ENCODE measurements around the gene TUBB2B. TPM values are rescaled to one million over a fixed set of nuclear protein-coding genes. Genes with fewer than 3 reads are reported as not detected.

Gene TUBB2B
- total and polyA plus RNA-seq, 10 donors = 0.39 to 2.2 (median 1.0) TPM; not detected in 1

GRCh38 chr6:3266170-3266569, 38.7 kb upstream of the TUBB2B start:
- Histone ChIP-seq H3K36me3 (peaks cover 0 to 74% (median 30%) of the 10 kb centered on the region in 6 donors), H3K4me1 (peaks cover 3 to 34% (median 19%) of the 10 kb centered on the region in 6 donors), H3K9me3 (no peaks in the 10 kb centered on the region), H3K27ac (no peak overlapping the region), H3K4me3 (no peak overlapping the region), H3K27me3 (replicated peaks in 1 of 7) (no peaks in the 10 kb centered on the region)
- DNase-seq = no peak
- TF ChIP-seq POLR2A (IDR thresholded peaks at IDR 0.05) = no peak
- no peak for TF ChIP-seq CTCF (IDR thresholded peaks at IDR 0.05 in 8 of 11, conservative IDR thresholded peaks at IDR 0.05 in 3 of 11)
- no peak for TF ChIP-seq POLR2AphosphoS5 (IDR thresholded peaks at IDR 0.05)
- WGBS, 5 donors = 53 to 88% (median 60%) methylated on average over 5 to 9 of the region's 9 CpGs
- intact Hi-C loops (cut with DNase I; ENCODE audit: low total_unique reads) = no loop called here

GRCh38 chr6:3265671-3266070, 38.2 kb upstream of the TUBB2B start:
- no peak for DNase-seq
- TF ChIP-seq POLR2A (IDR thresholded peaks at IDR 0.05) = no peak
- TF ChIP-seq CTCF (IDR thresholded peaks at IDR 0.05 in 8 of 11, conservative IDR thresholded peaks at IDR 0.05 in 3 of 11) = no peak
- no peak for TF ChIP-seq POLR2AphosphoS5 (IDR thresholded peaks at IDR 0.05)
- Histone ChIP-seq H3K4me1 (peaks cover 8 to 39% (median 24%) of the 10 kb centered on the region in 6 donors), H3K36me3 (peaks cover 0 to 69% (median 26%) of the 10 kb centered on the region in 6 donors), H3K9me3 (no peaks in the 10 kb centered on the region), H3K4me3 (no peak overlapping the region), H3K27me3 (replicated peaks in 1 of 7) (no peaks in the 10 kb centered on the region), H3K27ac (no peak overlapping the region)
- intact Hi-C loops (cut with DNase I; ENCODE audit: low total_unique reads) = no loop called here
- WGBS, 5 donors = 68 to 82% (median 75%) methylated on average over 9 of the region's 9 CpGs

GRCh38 chr6:3264356-3264755, 36.9 kb upstream of the TUBB2B start:
- H3K4me3 ChIP-seq = no peak overlapping the region
- WGBS, 5 donors = 82 to 90% (median 85%) methylated on average over 3 of the region's 3 CpGs
- TF ChIP-seq CTCF (IDR thresholded peaks at IDR 0.05 in 8 of 11, conservative IDR thresholded peaks at IDR 0.05 in 3 of 11) (no peak), POLR2AphosphoS5 (IDR thresholded peaks at IDR 0.05) (peak in 1 of 3 donors; percentile 5), POLR2A (IDR thresholded peaks at IDR 0.05) (no peak)

GRCh38 chr6:3263096-3263495, 35.6 kb upstream of the TUBB2B start:
- Histone ChIP-seq H3K27me3 (replicated peaks in 1 of 7) (no peaks in the 10 kb centered on the region), H3K4me3 (no peak overlapping the region), H3K9me3 (no peaks in the 10 kb centered on the region), H3K27ac (no peak overlapping the region), H3K4me1 (peaks cover 20 to 59% (median 42%) of the 10 kb centered on the region in 6 donors), H3K36me3 (peaks cover 0 to 43% (median 11%) of the 10 kb centered on the region in 6 donors)
- DNase-seq = peak; percentile 42
- no peak for TF ChIP-seq POLR2AphosphoS5 (IDR thresholded peaks at IDR 0.05)
- no peak for TF ChIP-seq POLR2A (IDR thresholded peaks at IDR 0.05)
- TF ChIP-seq CTCF (IDR thresholded peaks at IDR 0.05 in 8 of 11, conservative IDR thresholded peaks at IDR 0.05 in 3 of 11) = no peak
- 79 to 95% (median 89%) methylated on average over 5 to 6 of the region's 6 CpGs for WGBS, 5 donors
- intact Hi-C loops (cut with DNase I; ENCODE audit: low total_unique reads) = no loop called here

More at GRCh38 chr6:3264356-3264755, 36.9 kb upstream of the TUBB2B start:
- Histone ChIP-seq H3K9me3 (no peaks in the 10 kb centered on the region), H3K36me3 (peaks cover 0 to 56% (median 15%) of the 10 kb centered on the region in 6 donors), H3K4me1 (peaks cover 18 to 52% (median 36%) of the 10 kb centered on the region in 6 donors), H3K27me3 (replicated peaks in 1 of 7) (no peaks in the 10 kb centered on the region), H3K27ac (no peak overlapping the region)
- DNase-seq = peak; percentile 41
- intact Hi-C loops (cut with DNase I; ENCODE audit: low total_unique reads) = no loop called here

All from spleen (tissue), 11 donors.